Cardiac atrium fibroblast (primary cell): Measurements from ENCODE around the gene NGRN. TPM values are rescaled to one million over a fixed set of nuclear protein-coding genes. Genes with fewer than 3 reads are reported as not detected.

Experiments
- total RNA-seq: library from RNA; depleted of rRNA; stranded (reverse); fragments of >200 nt; gene quantifications from 2 replicates; pipeline ENCODE4 v1.2.3, GENCODE V29; 2015

The NGRN gene
- 59.9 and 75.8 TPM in 2 replicates for total RNA-seq

GRCh38 chr15:90265271-90266060 is at the start of gene NGRN:
Gene NGRN (plus strand): TSS chr15:90265672. CDS start chr15:90265713, 41 bp downstream.

GRCh38 chr15:90233387-90234095 is 31.9 kb upstream of the NGRN start, which contains the start of gene CIB1:
Gene CIB1 (minus strand): TSS chr15:90233941. CDS start chr15:90233885, 56 bp downstream.

DNA sequence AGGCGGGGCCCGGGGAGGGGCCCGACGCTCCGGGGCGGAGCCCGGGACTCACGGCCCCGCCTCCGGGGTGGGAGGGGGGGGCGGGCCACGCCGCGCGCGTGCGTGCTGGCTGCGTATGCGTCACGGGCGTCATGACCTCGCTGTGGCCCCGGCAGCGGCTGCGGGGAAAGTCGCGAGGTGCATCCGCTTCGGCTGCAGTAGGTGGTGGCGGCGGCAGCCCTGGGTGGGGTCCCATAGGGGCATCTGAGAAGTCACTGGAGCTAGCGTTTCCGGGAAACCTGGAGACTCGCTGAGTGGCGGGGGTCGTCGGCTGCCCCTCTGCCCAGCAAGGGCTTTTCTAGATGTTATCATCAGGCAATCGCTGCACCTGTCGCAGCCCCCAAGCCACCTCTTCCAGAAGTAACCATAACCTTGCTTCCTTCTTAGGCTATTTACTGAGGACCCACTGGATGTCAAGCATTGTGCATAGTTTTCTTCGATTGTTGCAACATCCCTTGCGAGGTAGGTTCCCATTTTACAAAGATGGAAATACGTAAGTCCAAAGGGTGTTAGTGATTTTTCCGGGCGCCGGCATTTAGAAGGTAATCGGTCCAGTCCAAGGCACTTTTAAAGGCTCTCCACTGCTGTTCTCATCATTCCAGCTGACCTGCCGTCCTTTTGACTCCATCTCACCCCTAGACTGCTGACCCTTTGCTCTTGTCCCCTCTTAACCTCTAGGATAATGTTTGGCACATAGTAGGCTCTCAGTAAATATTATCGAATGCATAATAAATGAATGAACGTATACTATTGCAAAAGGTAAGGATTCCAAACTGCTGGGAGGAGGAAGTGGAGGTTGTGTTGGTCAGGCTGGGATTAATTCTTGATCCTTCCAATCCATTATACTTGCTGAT is 31.1 kb upstream of the NGRN start, which contains the start of gene GDPGP1:
Gene GDPGP1, plus strand, starts transcription at position 114 of the 893 bp plus-strand sequence. CDS start 6,700 bp downstream, outside the sequence.

DNA sequence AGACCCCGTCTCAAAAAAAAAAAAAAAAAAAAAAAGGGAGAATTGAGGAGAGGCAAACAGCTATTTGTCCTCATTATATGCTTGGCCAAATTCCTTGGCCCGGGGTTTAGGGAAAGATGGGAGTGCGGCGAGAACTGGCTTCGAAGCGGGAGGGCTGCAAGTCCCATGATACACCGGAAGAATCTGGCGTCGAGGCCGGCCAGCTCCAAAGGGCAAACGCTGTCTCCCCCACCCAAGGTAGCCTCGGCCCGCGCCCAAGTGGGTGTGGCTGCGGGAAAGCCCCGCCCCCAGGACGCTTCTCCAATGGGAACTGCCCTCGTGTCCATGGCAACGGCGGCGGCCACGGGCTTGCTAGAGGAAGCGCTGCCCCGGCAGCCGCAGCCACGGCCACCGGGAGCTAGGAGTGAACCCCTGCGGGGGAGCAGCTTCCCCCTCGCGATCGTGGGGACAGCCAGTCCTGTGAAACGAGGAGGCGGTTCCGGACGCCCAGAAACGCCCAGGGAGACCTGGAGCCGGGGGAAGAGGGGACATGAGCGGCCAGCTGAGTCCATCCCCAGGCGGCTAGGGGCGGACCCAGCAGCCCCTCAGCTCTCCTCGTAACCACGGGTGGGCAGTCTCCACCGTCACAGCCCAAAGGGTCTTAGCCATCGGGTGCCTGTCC is 16.1 kb upstream of the NGRN start, which contains the start of gene TTLL13:
Gene TTLL13, plus strand, starts transcription at position 354 of the 661 bp plus-strand sequence. CDS start 1,075 bp downstream, outside the sequence.

Other genes starting within 250 kb of the NGRN start
- gene IDH2, start 163.2 kb upstream of the NGRN start, total RNA-seq: 58.7 and 60.8 TPM in 2 replicates
- 17.7 and 23.7 TPM in 2 replicates for gene SEMA4B, start 64.3 kb upstream of the NGRN start, total RNA-seq
- gene CIB1, start 31.7 kb upstream of the NGRN start, total RNA-seq: 34.3 and 43.1 TPM in 2 replicates
- gene GDPGP1, start 31.5 kb upstream of the NGRN start, total RNA-seq: 7.8 and 7.9 TPM in 2 replicates
- gene TTLL13, start 16.1 kb upstream of the NGRN start, total RNA-seq: not detected in 2 replicates
- 0.32 TPM in 1 of 2 replicates, not detected in the other for gene ZNF774, start 86.6 kb downstream of the NGRN start, total RNA-seq
- gene IQGAP1, start 122.6 kb downstream of the NGRN start, total RNA-seq: 104 and 122 TPM in 2 replicates